ENCODE data around the gene RERG. TPM values are rescaled to one million over a fixed set of nuclear protein-coding genes. Genes with fewer than 3 reads are reported as not detected.

The RERG gene
- total and polyA plus RNA-seq, 2 of the 4 experiments (the other 2 are of a cell fraction): not detected

DNA sequence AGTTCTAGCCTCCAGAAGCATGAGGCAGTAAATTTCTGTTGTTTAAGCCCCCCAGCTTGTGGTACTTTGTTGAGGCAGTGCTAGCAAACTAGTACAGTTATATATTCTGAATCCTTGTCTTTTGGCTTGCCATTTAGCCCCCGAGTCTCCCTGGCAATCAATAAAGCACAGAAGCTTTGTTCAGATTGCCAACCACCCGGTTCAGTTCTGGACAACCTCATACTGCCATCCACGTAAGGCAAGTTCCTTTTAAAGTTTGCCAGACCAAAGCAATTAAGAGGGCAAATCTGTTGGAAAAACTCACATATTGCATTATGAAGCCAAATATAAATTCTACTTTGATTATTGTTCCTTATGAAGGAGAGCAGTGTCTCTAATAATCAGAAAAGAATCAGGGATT, 67.1 kb downstream of the RERG start:
- Histone ChIP-seq H3K27ac (ENCODE audit: insufficient read depth, low read length) (no peak overlapping the region), H3K79me1 (ENCODE audit: low read depth in 1 of 2, low read length in 2 of 2) (no peaks in the 10 kb centered on the region), H3K9ac (ENCODE audit: low read depth, low read length) (no peak overlapping the region), H3K9me3 (ENCODE audit: control insufficient read depth, insufficient read depth, low read length) (no peaks in the 10 kb centered on the region), H2BK5ac (ENCODE audit: low read depth, low read length, poor library complexity, severe bottlenecking) (no peak overlapping the region), H2AK9ac (replicated peaks; ENCODE audit: low read depth, low read length, poor library complexity) (no peak overlapping the region), H3K4me3 (ENCODE audit: insufficient read depth, low read depth, low read length) (no peak overlapping the region), H3K4me1 (ENCODE audit: control insufficient read depth, insufficient read depth, low read length) (no peaks in the 10 kb centered on the region), H4K91ac (ENCODE audit: insufficient read depth, low read depth, low read length) (no peak overlapping the region), H4K8ac (ENCODE audit: low read depth in 2 of 2, low read length in 2 of 2) (no peak overlapping the region), H2BK120ac (ENCODE audit: low read depth, low read length) (no peak overlapping the region), H3K56ac (ENCODE audit: extremely low read depth, insufficient read depth, low read length) (no peak overlapping the region), H3K14ac (replicated peaks; ENCODE audit: low read depth, low read length) (no peak overlapping the region), H2BK20ac (ENCODE audit: low read depth, low read length) (no peak overlapping the region), H3K23ac (ENCODE audit: low read depth, low read length) (no peak overlapping the region), H3K36me3 (ENCODE audit: control insufficient read depth, insufficient read depth, low read length) (no peaks in the 10 kb centered on the region), H2BK15ac (ENCODE audit: low read depth, low read length) (no peak overlapping the region), H4K20me1 (ENCODE audit: insufficient read depth, low read length) (no peaks in the 10 kb centered on the region), H2AK5ac (ENCODE audit: low read depth, low read length) (no peak overlapping the region), H3K9me1 (ENCODE audit: insufficient read depth, low read length) (no peaks in the 10 kb centered on the region), H3K4me2 (ENCODE audit: low read depth, low read length) (no peak overlapping the region), H3K27me3 (ENCODE audit: control insufficient read depth, insufficient read depth, low read length) (no peaks in the 10 kb centered on the region; the same call in 1 of the 2 replicates), H2AFZ (replicated peaks; ENCODE audit: low read length, poor library complexity) (no peak overlapping the region), H4K5ac (ENCODE audit: low read depth, low read length) (no peak overlapping the region), H3K18ac (ENCODE audit: low read depth, low read length) (no peak overlapping the region), H3K4ac (ENCODE audit: low read depth, low read length) (no peak overlapping the region)
- WGBS, 2 experiments (ENCODE audit: extremely low coverage in 2 of 2, insufficient read length in 1 of 2): 20% methylated on average over 1 of the region's 3 CpGs; no CpG with 5 or more reads in 1 of the 2 experiments
- ChIA-PET CTCF (interaction anchor here (1.1 to 1.4 kb wide), 2 partner anchors 27 to 67 kb away, joined by 3 read pairs; partner anchors contain the start of gene RERG), POLR2A (ENCODE audit: unreplicated experiment) (no interaction called here)
- BruUV-seq (replicated peaks): no TSS peak
- intact Hi-C loops (cut with micrococcal nuclease): loop anchor here (5.0 to 10.0 kb wide), 3 partner anchors 307 to 431 kb away; no protein-coding TSS in a partner anchor
- no peak for TF ChIP-seq MAZ (IDR thresholded peaks at IDR 0.05; ENCODE audit: borderline replicate concordance, low read depth, low read length)
- no peak for TF ChIP-seq BHLHE40 (IDR thresholded peaks at IDR 0.05; ENCODE audit: low read depth, low read length)
- TF ChIP-seq, protein P1, sequence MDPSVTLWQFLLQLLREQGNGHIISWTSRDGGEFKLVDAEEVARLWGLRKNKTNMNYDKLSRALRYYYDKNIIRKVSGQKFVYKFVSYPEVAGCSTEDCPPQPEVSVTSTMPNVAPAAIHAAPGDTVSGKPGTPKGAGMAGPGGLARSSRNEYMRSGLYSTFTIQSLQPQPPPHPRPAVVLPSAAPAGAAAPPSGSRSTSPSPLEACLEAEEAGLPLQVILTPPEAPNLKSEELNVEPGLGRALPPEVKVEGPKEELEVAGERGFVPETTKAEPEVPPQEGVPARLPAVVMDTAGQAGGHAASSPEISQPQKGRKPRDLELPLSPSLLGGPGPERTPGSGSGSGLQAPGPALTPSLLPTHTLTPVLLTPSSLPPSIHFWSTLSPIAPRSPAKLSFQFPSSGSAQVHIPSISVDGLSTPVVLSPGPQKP (IDR thresholded peaks at IDR 0.05; ENCODE audit: borderline replicate concordance, low read depth, low read length): no peak
- TF ChIP-seq RAD21 (IDR thresholded peaks at IDR 0.05; ENCODE audit: low read length): no peak
- no peak for TF ChIP-seq MXI1 (IDR thresholded peaks at IDR 0.05; ENCODE audit: borderline replicate concordance, low read depth, low read length)
- no peak for TF ChIP-seq RCOR1 (IDR thresholded peaks at IDR 0.05; ENCODE audit: insufficient replicate concordance, low read length)
- TF ChIP-seq FOS (IDR thresholded peaks at IDR 0.05; ENCODE audit: low read depth, low read length): no peak
- TF ChIP-seq CHD1 (IDR thresholded peaks at IDR 0.05; ENCODE audit: low read depth, low read length): no peak
- TF ChIP-seq, protein P2, sequence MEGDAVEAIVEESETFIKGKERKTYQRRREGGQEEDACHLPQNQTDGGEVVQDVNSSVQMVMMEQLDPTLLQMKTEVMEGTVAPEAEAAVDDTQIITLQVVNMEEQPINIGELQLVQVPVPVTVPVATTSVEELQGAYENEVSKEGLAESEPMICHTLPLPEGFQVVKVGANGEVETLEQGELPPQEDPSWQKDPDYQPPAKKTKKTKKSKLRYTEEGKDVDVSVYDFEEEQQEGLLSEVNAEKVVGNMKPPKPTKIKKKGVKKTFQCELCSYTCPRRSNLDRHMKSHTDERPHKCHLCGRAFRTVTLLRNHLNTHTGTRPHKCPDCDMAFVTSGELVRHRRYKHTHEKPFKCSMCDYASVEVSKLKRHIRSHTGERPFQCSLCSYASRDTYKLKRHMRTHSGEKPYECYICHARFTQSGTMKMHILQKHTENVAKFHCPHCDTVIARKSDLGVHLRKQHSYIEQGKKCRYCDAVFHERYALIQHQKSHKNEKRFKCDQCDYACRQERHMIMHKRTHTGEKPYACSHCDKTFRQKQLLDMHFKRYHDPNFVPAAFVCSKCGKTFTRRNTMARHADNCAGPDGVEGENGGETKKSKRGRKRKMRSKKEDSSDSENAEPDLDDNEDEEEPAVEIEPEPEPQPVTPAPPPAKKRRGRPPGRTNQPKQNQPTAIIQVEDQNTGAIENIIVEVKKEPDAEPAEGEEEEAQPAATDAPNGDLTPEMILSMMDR (conservative IDR thresholded peaks at IDR 0.05; ENCODE audit: low read depth, low read length): no peak
- no peak for TF ChIP-seq SMC3 (IDR thresholded peaks at IDR 0.05; ENCODE audit: low read depth, low read length)
- TF ChIP-seq, protein P3, sequence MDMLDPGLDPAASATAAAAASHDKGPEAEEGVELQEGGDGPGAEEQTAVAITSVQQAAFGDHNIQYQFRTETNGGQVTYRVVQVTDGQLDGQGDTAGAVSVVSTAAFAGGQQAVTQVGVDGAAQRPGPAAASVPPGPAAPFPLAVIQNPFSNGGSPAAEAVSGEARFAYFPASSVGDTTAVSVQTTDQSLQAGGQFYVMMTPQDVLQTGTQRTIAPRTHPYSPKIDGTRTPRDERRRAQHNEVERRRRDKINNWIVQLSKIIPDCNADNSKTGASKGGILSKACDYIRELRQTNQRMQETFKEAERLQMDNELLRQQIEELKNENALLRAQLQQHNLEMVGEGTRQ (IDR thresholded peaks at IDR 0.05; ENCODE audit: low read depth, low read length): no peak
- TF ChIP-seq CEBPB (IDR thresholded peaks at IDR 0.05; ENCODE audit: low read depth, low read length): no peak
- TF ChIP-seq RFX5 (IDR thresholded peaks at IDR 0.05; ENCODE audit: low read depth, low read length): no peak
- TF ChIP-seq POLR2A (IDR thresholded peaks at IDR 0.05; ENCODE audit: low read depth, low read length): no peak
- no peak for TF ChIP-seq NFE2L2 (IDR thresholded peaks at IDR 0.05; ENCODE audit: low read depth, low read length)
- TF ChIP-seq MAFK (IDR thresholded peaks at IDR 0.05; ENCODE audit: low read depth, low read length): no peak
- DNase-seq (no peak), ATAC-seq (ENCODE audit: low read depth) (no peak)
- dilution Hi-C loops (cut with HindIII; ENCODE audit: low sequenced_read_pairs, unreplicated experiment): no loop called here
- in situ Hi-C loops (cut with MboI; ENCODE audit: low sequenced_read_pairs): no loop called here

All from IMR-90 (cell line).